IMR-90 (cell line): ENCODE measurements around the gene KLHL13. TPM values are rescaled to one million over a fixed set of nuclear protein-coding genes. Genes with fewer than 3 reads are reported as not detected.

ENCODE experiments used
- ATAC-seq: fragments of 200-7000 bp; cut with Tn5 transposase; 2 replicates; pipeline ENCODE4 v1.9.1; 2020; ENCODE audit warnings: low read depth, mild to moderate bottlenecking, moderate library complexity
- BruUV-seq: library from RNA; stranded (reverse); fragments of 400-500 nt; replicated peaks from 2 replicates; lab custom pipeline; 2021; lab: Mats Ljungman, UMichigan
- CTCF ChIA-PET: fragments of 300-600 bp; formaldehyde crosslinking; extraction: SDS; loops from one replicate; lab custom pipeline; 2021; ENCODE audit warnings: antibody characterized with exemption; lab: Yijun Ruan, JAX
- POLR2A ChIA-PET: fragments of 300-600 bp; sonication (Branson Sonifier 250); formaldehyde crosslinking; loops from one replicate; lab custom pipeline; 2022; ENCODE audit warnings: antibody characterized with exemption; ENCODE audit not compliant: unreplicated experiment; lab: Charles Lee
- DNase-seq: peaks from one replicate; pipeline ENCODE4 v3.0.0; 2013
- H2AFZ ChIP-seq: replicated peaks from 2 replicates; pipeline ENCODE3; 2013; ENCODE audit warnings: low read length, mild to moderate bottlenecking; ENCODE audit not compliant: poor library complexity
- H2AK5ac ChIP-seq: 2 replicates; pipeline ENCODE4 v1.6.1; 2013; ENCODE audit warnings: low read depth, low read length, inconsistent platforms
- H2AK9ac ChIP-seq: replicated peaks from 2 replicates; pipeline ENCODE3; 2013; ENCODE audit warnings: mild to moderate bottlenecking, low read depth, low read length, moderate library complexity; ENCODE audit not compliant: poor library complexity
- H2BK120ac ChIP-seq: 2 replicates; pipeline ENCODE4 v1.6.1; 2013; ENCODE audit warnings: low read depth, low read length, inconsistent platforms
- H2BK15ac ChIP-seq: 3 replicates; pipeline ENCODE4 v1.6.1; 2013; ENCODE audit warnings: low read depth, low read length, inconsistent platforms
- H2BK20ac ChIP-seq: 2 replicates; pipeline ENCODE4 v1.6.1; 2013; ENCODE audit warnings: low read depth, mild to moderate bottlenecking, inconsistent platforms, low read length, moderate library complexity
- H2BK5ac ChIP-seq: 2 replicates; pipeline ENCODE4 v1.6.1; 2013; ENCODE audit warnings: mild to moderate bottlenecking, low read depth, low read length, inconsistent platforms; ENCODE audit not compliant: poor library complexity, severe bottlenecking
- H3K14ac ChIP-seq: replicated peaks from 2 replicates; pipeline ENCODE4 v1.6.1; 2013; ENCODE audit warnings: low read depth, low read length, inconsistent platforms
- H3K18ac ChIP-seq: 2 replicates; pipeline ENCODE4 v1.6.1; 2013; ENCODE audit warnings: low read depth, low read length, control low read depth
- H3K23ac ChIP-seq: 2 replicates; pipeline ENCODE4 v1.6.1; 2013; ENCODE audit warnings: low read depth, low read length, inconsistent platforms
- H3K27ac ChIP-seq: 2 replicates; pipeline ENCODE4 v1.5.1; 2013; ENCODE audit warnings: mild to moderate bottlenecking, control low read depth, low read length; ENCODE audit not compliant: insufficient read depth
- H3K27me3 ChIP-seq: 2 replicates; pipeline ENCODE4 v1.6.1; 2013; ENCODE audit warnings: low read length; ENCODE audit not compliant: control insufficient read depth, insufficient read depth
- H3K36me3 ChIP-seq: 2 replicates; pipeline ENCODE4 v1.6.1; 2013; ENCODE audit warnings: low read length, mixed read lengths; ENCODE audit not compliant: control insufficient read depth, insufficient read depth
- H3K4ac ChIP-seq: 2 replicates; pipeline ENCODE4 v1.6.1; 2013; ENCODE audit warnings: low read depth, low read length, inconsistent platforms
- H3K4me1 ChIP-seq: 2 replicates; pipeline ENCODE4 v1.6.1; 2013; ENCODE audit warnings: low read length, mixed read lengths; ENCODE audit not compliant: control insufficient read depth, insufficient read depth
- H3K4me2 ChIP-seq: 2 replicates; pipeline ENCODE4 v1.6.1; 2013; ENCODE audit warnings: low read depth, mild to moderate bottlenecking, control low read depth, low read length, moderate library complexity
- H3K4me3 ChIP-seq: 2 replicates; pipeline ENCODE4 v1.5.1; 2013; ENCODE audit warnings: low read depth, mild to moderate bottlenecking, control low read depth, low read length, moderate library complexity; ENCODE audit not compliant: insufficient read depth
- H3K56ac ChIP-seq: 2 replicates; pipeline ENCODE4 v1.6.1; 2013; ENCODE audit warnings: low read length, inconsistent platforms; ENCODE audit not compliant: insufficient read depth; ENCODE audit errors: extremely low read depth
- H3K79me1 ChIP-seq, 2 experiments: 2 replicates each; pipeline ENCODE4 v1.6.1; 2013; ENCODE audit warnings: low read length in 2 of 2, inconsistent platforms in 1 of 2, low read depth in 1 of 2
- H3K9ac ChIP-seq: 2 replicates; pipeline ENCODE4 v1.6.1; 2013; ENCODE audit warnings: low read depth, low read length, control low read depth
- H3K9me1 ChIP-seq: 2 replicates; pipeline ENCODE4 v1.6.1; 2013; ENCODE audit warnings: low read length, inconsistent platforms; ENCODE audit not compliant: insufficient read depth
- H3K9me3 ChIP-seq: 2 replicates; pipeline ENCODE4 v1.6.1; 2013; ENCODE audit warnings: low read length; ENCODE audit not compliant: control insufficient read depth, insufficient read depth
- H4K20me1 ChIP-seq: 2 replicates; pipeline ENCODE4 v1.6.1; 2013; ENCODE audit warnings: low read length, inconsistent platforms; ENCODE audit not compliant: insufficient read depth
- H4K5ac ChIP-seq: 2 replicates; pipeline ENCODE4 v1.6.1; 2013; ENCODE audit warnings: mild to moderate bottlenecking, low read depth, low read length, control low read depth
- H4K8ac ChIP-seq, 2 experiments: 2 replicates each; pipeline ENCODE4 v1.6.1; 2013; ENCODE audit warnings: low read depth in 2 of 2, low read length in 2 of 2, control low read depth in 1 of 2, inconsistent platforms in 1 of 2
- H4K91ac ChIP-seq: 2 replicates; pipeline ENCODE4 v1.6.1; 2013; ENCODE audit warnings: low read depth, low read length, inconsistent platforms; ENCODE audit not compliant: insufficient read depth
- BHLHE40 ChIP-seq: fragments of 150-350 bp; IDR thresholded peaks from 2 replicates; pipeline ENCODE4 v1.6.1; 2016; ENCODE audit warnings: mild to moderate bottlenecking, low read depth, low read length
- MAFK ChIP-seq: IDR thresholded peaks from 2 replicates; pipeline ENCODE4 v1.6.1; 2012; ENCODE audit warnings: low read depth, low read length, improper control_type of control experiment
- MXI1 ChIP-seq: IDR thresholded peaks from 2 replicates; pipeline ENCODE4 v1.6.1; 2012; ENCODE audit warnings: low read depth, mild to moderate bottlenecking, low read length, moderate library complexity, borderline replicate concordance
- NFE2L2 ChIP-seq: fragments of 150-350 bp; IDR thresholded peaks from 2 replicates; pipeline ENCODE4 v1.6.1; 2016; ENCODE audit warnings: low read depth, mild to moderate bottlenecking, low read length
- RAD21 ChIP-seq: IDR thresholded peaks from 2 replicates; pipeline ENCODE4 v1.6.1; 2012; ENCODE audit warnings: low read length, improper control_type of control experiment
- RFX5 ChIP-seq: IDR thresholded peaks from 2 replicates; pipeline ENCODE4 v1.8.0; 2012; ENCODE audit warnings: low read depth, mild to moderate bottlenecking, low read length, moderate library complexity
- WGBS, 2 experiments: methylation state at CpG; one replicate each; pipeline versions ENCODE4 v1.1.5 to v1.1.7; 2013; ENCODE audit warnings: missing lambda C conversion rate in 2 of 2; ENCODE audit not compliant: insufficient read length in 1 of 2; ENCODE audit errors: extremely low coverage in 2 of 2; 5-methylcytosine and 5-hydroxymethylcytosine counted together
- dilution Hi-C: fragments of 300-500 bp; cut with HindIII; formaldehyde crosslinking; loops from one replicate; pipeline ENCODE4 v1.14.3; 2018; ENCODE audit warnings: low sequenced_read_pairs; ENCODE audit not compliant: unreplicated experiment
- in situ Hi-C: fragments of 300-500 bp; cut with MboI; formaldehyde crosslinking; loops from 3 replicates; pipeline ENCODE4 v1.14.3; 2019; ENCODE audit warnings: low sequenced_read_pairs, inconsistent platforms, mixed read lengths
- intact Hi-C: fragments of 100-400 bp; cut with micrococcal nuclease; formaldehyde crosslinking; loops from 2 replicates; pipeline ENCODE4 v1.10.0; 2022
- polyA plus RNA-seq, 3 experiments: library from polyadenylated mRNA; depleted of rRNA; stranded (reverse); fragments of >200 nt; gene quantifications; 2 replicates each; pipeline ENCODE4 v1.2.3, GENCODE V29; 2012; ENCODE audit warnings: low replicate concordance in 1 of 3
- total RNA-seq: library from RNA; depleted of rRNA; stranded (reverse); fragments of >200 nt; gene quantifications from 2 replicates; pipeline ENCODE4 v1.2.3, GENCODE V29; 2012

Gene KLHL13
- total and polyA plus RNA-seq, 2 of the 4 experiments (the other 2 are of a cell fraction): 4.0 to 12.5 TPM

GRCh38 chrX:118156953-118157608, 40.5 kb upstream of the KLHL13 start:
- H3K4me2 ChIP-seq: no peak overlapping the region
- intact Hi-C loops (no loop called here), dilution Hi-C loops (no loop called here), in situ Hi-C loops (no loop called here)
- no peak for ATAC-seq
- ChIA-PET CTCF (no interaction called here), POLR2A (no interaction called here)
- H3K9me3 ChIP-seq: no peaks in the 10 kb centered on the region
- H3K36me3 ChIP-seq: no peaks in the 10 kb centered on the region
- no peak overlapping the region for H3K4me3 ChIP-seq
- H2AK5ac ChIP-seq: no peak overlapping the region
- no peaks in the 10 kb centered on the region for H3K4me1 ChIP-seq
- no peak overlapping the region for H2BK120ac ChIP-seq
- BruUV-seq: no TSS peak
- no peaks in the 10 kb centered on the region for H4K20me1 ChIP-seq
- H2BK15ac ChIP-seq: no peak overlapping the region
- no peak overlapping the region for H4K8ac ChIP-seq
- H3K14ac ChIP-seq: no peak overlapping the region
- H3K4ac ChIP-seq: no peak overlapping the region
- no peak overlapping the region for H2AK9ac ChIP-seq
- H3K23ac ChIP-seq: no peak overlapping the region
- no peak overlapping the region for H4K91ac ChIP-seq
- 73% methylated on average over 2 of the region's 7 CpGs; no CpG with 5 or more reads in 1 of the 2 experiments for WGBS, 2 experiments
- no peak overlapping the region for H3K27ac ChIP-seq
- H2BK5ac ChIP-seq: no peak overlapping the region
- DNase-seq: no peak
- H3K9ac ChIP-seq: no peak overlapping the region
- H4K5ac ChIP-seq: no peak overlapping the region
- H2BK20ac ChIP-seq: no peak overlapping the region
- H3K9me1 ChIP-seq: no peaks in the 10 kb centered on the region
- no peaks in the 10 kb centered on the region; the same call in 1 of the 2 replicates for H3K27me3 ChIP-seq
- no peak overlapping the region for H3K18ac ChIP-seq
- TF ChIP-seq MXI1 (no peak), RFX5 (no peak), MAFK (no peak), BHLHE40 (no peak), RAD21 (no peak), NFE2L2 (no peak)
- no peak overlapping the region for H2AFZ ChIP-seq
- no peaks in the 10 kb centered on the region for H3K79me1 ChIP-seq
- no peak overlapping the region for H3K56ac ChIP-seq
